Measurements from ENCODE around the gene EFNA1. TPM values are rescaled to one million over a fixed set of nuclear protein-coding genes. Genes with fewer than 3 reads are reported as not detected.
A peak's percentile ranks its signal among the peaks of the same experiment; 100 is the strongest.

The EFNA1 gene
- total RNA-seq, 1 donor from 2014 or later = 3.1 TPM

GRCh38 chr1:155124503-155125463, 2.9 kb upstream of the EFNA1 start:
- no peak for DNase-seq (ENCODE audit: low spot score)

DNA sequence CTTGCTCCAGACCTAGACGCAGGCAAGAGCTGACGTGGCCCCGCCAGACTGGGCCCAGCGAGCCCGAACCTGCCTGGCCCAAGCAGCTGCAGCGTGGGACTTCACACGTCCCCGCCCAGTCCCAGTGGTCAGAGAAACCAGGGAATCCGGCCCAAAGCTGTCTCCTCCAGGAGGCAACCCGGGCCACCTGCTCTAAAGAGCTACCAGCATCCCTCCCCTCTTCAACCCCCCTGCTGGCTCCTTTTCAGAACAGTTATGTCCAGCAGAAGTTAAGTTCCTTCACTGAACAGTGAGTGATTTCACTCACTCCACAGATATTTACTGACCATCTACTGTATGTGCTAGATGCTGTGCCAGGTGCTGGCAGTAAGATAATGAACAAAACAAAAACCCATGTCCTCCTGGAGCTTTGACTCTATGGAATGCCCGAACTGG, 2.1 kb upstream of the EFNA1 start:
- no peak for DNase-seq (ENCODE audit: low spot score)

DNA sequence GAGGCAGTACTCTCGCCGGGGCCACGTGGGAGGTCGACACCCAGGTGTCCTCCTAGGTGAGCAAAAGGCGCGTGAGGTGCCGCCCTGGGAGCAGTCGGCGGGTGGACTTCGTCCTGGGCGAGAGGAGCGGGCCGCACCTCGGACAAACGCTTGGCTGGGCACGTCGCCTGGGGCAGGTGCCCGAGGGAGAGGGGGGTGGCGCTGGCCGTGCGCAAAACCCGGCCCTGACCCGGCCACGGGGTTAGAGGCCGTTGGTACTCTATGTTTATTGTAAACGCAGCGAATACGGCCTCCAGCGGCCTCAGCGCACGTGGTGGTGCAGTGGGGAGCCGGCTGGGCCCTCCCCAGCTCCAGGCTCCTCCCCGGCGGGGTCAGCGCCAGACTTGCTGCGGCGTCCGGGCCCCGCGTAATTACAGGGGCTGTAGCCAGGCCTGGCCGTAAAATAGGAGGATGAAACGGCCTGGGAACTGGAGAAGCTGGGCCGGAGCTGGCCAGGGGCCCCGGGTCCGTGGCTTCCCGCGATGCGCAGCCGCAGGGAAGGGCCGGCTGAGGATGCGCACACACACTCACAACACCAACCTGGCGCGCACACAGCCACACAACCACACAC, 1.6 kb upstream of the EFNA1 start:
- peak; percentile 29 for DNase-seq (ENCODE audit: low spot score)

- DNase-seq (ENCODE audit: low spot score) = peak; percentile 55
Measured at GRCh38 chr1:155126556-155127104, 1.0 kb upstream of the EFNA1 start.

- no peak for DNase-seq (ENCODE audit: low spot score)
Measured at GRCh38 chr1:155127967-155128754, 485 bp downstream of the EFNA1 start.

GRCh38 chr1:155128755-155129473, 1.2 kb downstream of the EFNA1 start:
- DNase-seq (ENCODE audit: low spot score) = peak; percentile 20

- no peak for DNase-seq (ENCODE audit: low spot score)
Measured at GRCh38 chr1:155130272-155131006, 2.8 kb downstream of the EFNA1 start.

- DNase-seq (ENCODE audit: low spot score) = no peak
Measured at GRCh38 chr1:155131285-155131684, 3.6 kb downstream of the EFNA1 start.

DNA sequence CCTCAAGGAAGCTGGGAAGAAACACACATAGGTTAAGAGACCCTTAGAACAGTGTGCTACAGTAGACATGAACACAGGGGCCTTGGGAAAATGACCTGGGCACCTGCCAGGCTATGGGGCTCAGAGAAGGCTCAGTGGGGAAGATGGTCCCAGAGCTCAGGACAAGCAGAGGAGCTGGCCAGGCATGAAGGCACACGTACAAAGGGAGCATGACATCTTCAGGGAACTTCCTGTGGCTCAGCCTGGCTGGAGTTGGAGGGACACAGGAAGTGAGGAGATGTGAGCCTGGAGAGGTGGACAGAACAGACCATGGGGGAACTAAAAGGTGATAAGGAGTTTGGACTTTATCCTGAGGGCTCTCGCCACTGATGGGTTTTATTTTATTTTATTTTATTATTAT, 4.2 kb downstream of the EFNA1 start:
- no peak for DNase-seq (ENCODE audit: low spot score)

DNA sequence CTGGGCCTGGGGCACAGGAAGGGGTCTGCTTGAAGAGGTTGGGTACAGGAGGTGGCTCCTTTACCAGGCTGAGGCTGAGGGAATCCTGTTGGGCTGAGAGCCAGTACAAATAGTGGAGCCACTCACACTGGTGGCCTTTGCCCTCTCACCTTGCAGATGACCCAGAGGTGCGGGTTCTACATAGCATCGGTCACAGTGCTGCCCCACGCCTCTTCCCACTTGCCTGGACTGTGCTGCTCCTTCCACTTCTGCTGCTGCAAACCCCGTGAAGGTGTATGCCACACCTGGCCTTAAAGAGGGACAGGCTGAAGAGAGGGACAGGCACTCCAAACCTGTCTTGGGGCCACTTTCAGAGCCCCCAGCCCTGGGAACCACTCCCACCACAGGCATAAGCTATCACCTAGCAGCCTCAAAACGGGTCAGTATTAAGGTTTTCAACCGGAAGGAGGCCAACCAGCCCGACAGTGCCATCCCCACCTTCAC, 6.2 kb downstream of the EFNA1 start:
- DNase-seq (ENCODE audit: low spot score) = no peak

GRCh38 chr1:155134322-155134721, 6.6 kb downstream of the EFNA1 start:
- DNase-seq (ENCODE audit: low spot score) = no peak

GRCh38 chr1:155134880-155135414, 7.3 kb downstream of the EFNA1 start:
- peak; percentile 95 for DNase-seq (ENCODE audit: low spot score)

- peak; percentile 97 for DNase-seq (ENCODE audit: low spot score)
Measured at GRCh38 chr1:155135415-155136028, 7.8 kb downstream of the EFNA1 start, which contains the start of gene SLC50A1. SLC50A1 (plus strand) TSS chr1:155135852; CDS start chr1:155135912, 60 bp downstream.

DNA sequence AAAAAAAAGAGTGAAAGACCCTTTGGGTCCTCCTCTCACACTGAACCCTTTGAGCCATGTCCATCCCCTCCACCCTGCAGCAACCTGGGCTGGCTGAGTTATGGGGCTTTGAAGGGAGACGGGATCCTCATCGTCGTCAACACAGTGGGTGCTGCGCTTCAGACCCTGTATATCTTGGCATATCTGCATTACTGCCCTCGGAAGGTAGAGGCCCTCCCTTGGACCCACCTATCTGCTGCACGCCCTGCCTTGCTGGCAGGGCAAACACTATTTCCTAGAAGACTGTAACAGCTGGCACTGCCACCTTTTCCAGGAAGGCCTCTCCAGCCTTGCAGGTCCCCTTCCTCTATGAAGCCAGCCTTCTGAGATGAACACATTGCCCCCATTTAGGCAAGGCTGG, 9.1 kb downstream of the EFNA1 start:
- DNase-seq (ENCODE audit: low spot score) = no peak

GRCh38 chr1:155137154-155137949, 9.7 kb downstream of the EFNA1 start:
- no peak for DNase-seq (ENCODE audit: low spot score)

DNA sequence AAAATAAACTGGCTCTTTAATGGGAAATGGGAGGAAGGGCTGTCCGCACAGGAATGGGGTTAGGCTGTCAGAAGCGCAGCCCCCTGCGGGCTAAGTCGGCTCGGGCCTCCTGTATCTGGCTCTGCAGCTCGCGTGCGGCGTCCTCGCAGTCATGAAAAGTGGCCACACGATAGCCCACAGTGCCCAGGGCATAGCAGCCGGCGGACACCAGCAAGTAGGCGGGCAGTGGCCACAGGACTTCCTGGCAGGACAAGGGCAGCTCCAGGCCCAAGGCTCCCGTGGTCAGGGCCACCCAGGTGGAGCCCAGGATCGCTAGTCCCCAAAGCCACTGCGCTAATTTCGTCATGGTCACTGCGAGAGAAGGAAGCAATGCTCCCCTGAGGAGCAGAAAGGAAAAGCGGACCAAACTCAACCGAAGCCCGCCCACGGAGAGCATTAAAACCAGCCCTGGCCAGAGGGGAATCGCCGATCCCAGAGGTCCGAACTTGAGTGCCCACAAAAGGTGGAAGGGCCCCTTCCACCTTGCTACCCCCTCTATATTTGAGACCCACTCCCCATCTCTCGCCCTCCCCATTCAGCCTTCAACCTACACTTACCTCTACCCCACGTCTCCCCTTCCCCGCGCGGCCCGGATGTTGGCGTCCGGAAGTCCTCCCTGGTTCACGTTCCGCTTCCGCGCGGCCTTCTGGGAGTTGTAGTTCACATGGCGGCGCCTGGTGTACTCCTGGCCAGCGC, 12.4 kb downstream of the EFNA1 start, which contains the start of gene DPM3:
Gene DPM3 (minus strand): TSS at position 637 of the 735 bp plus-strand sequence. CDS start 291 bp downstream, at position 346.
- DNase-seq (ENCODE audit: low spot score) = peak; percentile 90

DNA sequence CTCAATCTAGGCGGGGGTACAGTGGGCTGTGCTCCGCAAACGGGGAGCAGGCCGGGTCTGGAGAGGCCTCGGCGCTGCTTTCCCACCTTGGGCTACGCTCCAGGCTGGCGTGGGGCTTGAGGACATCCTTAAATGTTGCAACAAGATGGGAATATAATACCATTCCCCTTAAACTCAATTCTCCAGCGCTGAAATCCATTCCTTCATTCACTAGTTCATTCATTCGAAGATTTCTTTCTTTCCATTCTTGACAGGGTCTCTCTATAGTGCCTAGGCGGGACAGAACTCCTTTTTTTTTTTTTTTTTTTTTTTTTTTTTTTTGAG, 12.9 kb downstream of the EFNA1 start:
- DNase-seq (ENCODE audit: low spot score) = no peak

DNA sequence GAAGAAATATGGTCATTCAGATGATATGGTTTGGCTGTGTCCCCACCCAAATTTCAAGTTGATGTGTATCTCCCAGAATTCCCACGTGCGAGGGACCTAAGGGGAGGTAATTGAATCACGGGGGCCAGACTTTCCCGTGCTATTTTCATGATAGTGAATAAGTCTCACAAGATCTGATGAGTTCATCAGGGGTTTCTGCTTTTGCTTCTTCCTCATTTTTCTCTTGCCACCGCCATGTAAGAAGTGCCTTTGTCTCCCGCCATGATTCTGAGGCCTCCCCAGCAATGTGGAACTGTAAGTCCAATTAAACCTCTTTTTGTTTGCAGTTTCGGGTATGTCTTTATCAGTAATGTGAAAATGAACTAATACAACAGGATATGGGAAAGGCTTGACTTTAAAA, 14.1 kb downstream of the EFNA1 start:
- DNase-seq (ENCODE audit: low spot score) = no peak

All from umbilical cord (tissue), 2 donors.